BE2C (cell line): Measurements from ENCODE around the gene ITPRIP.

Experiments
- DNase-seq: peaks from one replicate; pipeline ENCODE4 v3.0.0-alpha.2; 2020
- H3K27me3 ChIP-seq: fragments of 250-450 bp; sonication (Bioruptor Pico); 2 replicates; pipeline ENCODE4 v1.5.1; 2020; ENCODE audit warnings: mild to moderate bottlenecking
- H3K36me3 ChIP-seq: fragments of 250-450 bp; sonication (Bioruptor Pico); 2 replicates; pipeline ENCODE4 v1.5.1; 2020; ENCODE audit warnings: mild to moderate bottlenecking
- H3K4me1 ChIP-seq: fragments of 250-450 bp; sonication (Bioruptor Pico); 2 replicates; pipeline ENCODE4 v1.5.1; 2020
- H3K4me3 ChIP-seq: 2 replicates; pipeline ENCODE4 v1.5.1; 2011; ENCODE audit warnings: low read depth, low read length
- H3K9me3 ChIP-seq: fragments of 250-450 bp; sonication (Bioruptor Pico); 2 replicates; pipeline ENCODE4 v1.5.1; 2020
- CTCF ChIP-seq: IDR thresholded peaks from 2 replicates; pipeline ENCODE4 v1.5.1; 2012; ENCODE audit warnings: mild to moderate bottlenecking, low read depth, low read length

Gene ITPRIP

GRCh38 chr10:104329735-104330134 lies 8.5 kb downstream of the ITPRIP start:
- Histone ChIP-seq H3K36me3 (no peaks in the 10 kb centered on the region), H3K9me3 (no peaks in the 10 kb centered on the region), H3K27me3 (no peaks in the 10 kb centered on the region), H3K4me3 (no peak overlapping the region), H3K4me1 (no peaks in the 10 kb centered on the region)
- no peak for TF ChIP-seq CTCF
- no peak for DNase-seq

- TF ChIP-seq CTCF = no peak
- Histone ChIP-seq H3K9me3 (no peaks in the 10 kb centered on the region), H3K36me3 (no peaks in the 10 kb centered on the region), H3K4me3 (no peak overlapping the region), H3K27me3 (no peaks in the 10 kb centered on the region), H3K4me1 (no peaks in the 10 kb centered on the region)
- DNase-seq = no peak
These were observed 9.2 kb downstream of the ITPRIP start for GRCh38 chr10:104328896-104329710.

GRCh38 chr10:104328646-104328895 lies 9.7 kb downstream of the ITPRIP start:
- Histone ChIP-seq H3K27me3 (no peaks in the 10 kb centered on the region), H3K4me3 (no peak overlapping the region), H3K4me1 (no peaks in the 10 kb centered on the region), H3K36me3 (no peaks in the 10 kb centered on the region), H3K9me3 (no peaks in the 10 kb centered on the region)
- TF ChIP-seq CTCF = no peak
- DNase-seq = no peak

- no peaks in the 10 kb centered on the region for H3K27me3 ChIP-seq
- H3K36me3 ChIP-seq = no peaks in the 10 kb centered on the region
- no peak overlapping the region for H3K4me3 ChIP-seq
- no peaks in the 10 kb centered on the region for H3K4me1 ChIP-seq
- DNase-seq = no peak
- H3K9me3 ChIP-seq = no peaks in the 10 kb centered on the region
- TF ChIP-seq CTCF = no peak
These were observed 10.3 kb downstream of the ITPRIP start for GRCh38 chr10:104327745-104328645.

- no peaks in the 10 kb centered on the region for H3K9me3 ChIP-seq
- H3K36me3 ChIP-seq = no peaks in the 10 kb centered on the region
- H3K4me3 ChIP-seq = no peak overlapping the region
- no peaks in the 10 kb centered on the region for H3K27me3 ChIP-seq
- no peak for DNase-seq
- no peak for TF ChIP-seq CTCF
- H3K4me1 ChIP-seq = no peaks in the 10 kb centered on the region
These were observed 11.2 kb downstream of the ITPRIP start for GRCh38 chr10:104326991-104327610.
